Body of pancreas (tissue), 4 donors: ENCODE measurements around the gene WDR41. TPM values are rescaled to one million over a fixed set of nuclear protein-coding genes. Genes with fewer than 3 reads are reported as not detected.
"Not testable (repeated sequence)": the region's sequence is repeated elsewhere in the genome, so short reads cannot be mapped to it uniquely, and the experiment has no call there.

Experiments
- ATAC-seq: fragments of 150-250 bp; one replicate; pipeline ENCODE4 v1.9.1; 2016
- DNase-seq, 4 donors: peaks; one replicate each; pipeline ENCODE4 v3.0.0-alpha.2; 2019
- H3K27ac ChIP-seq, 4 donors: fragments of 200-600 bp; sonication (generic); 1 replicate in 3 of 4; 2 replicates in 1 of 4; pipeline versions ENCODE4 v1.5.1 to v1.6.1; 2016 to 2019; ENCODE audit warnings: mild to moderate bottlenecking in 1 of 4, mixed read lengths in 1 of 4, moderate library complexity in 1 of 4
- H3K27me3 ChIP-seq, 2 donors: fragments of 200-600 bp; sonication (generic); one replicate each; pipeline ENCODE4 v1.6.0; 2016; ENCODE audit warnings: mild to moderate bottlenecking in 1 of 2
- H3K36me3 ChIP-seq, 2 donors: fragments of 200-600 bp; sonication (generic); replicated peaks in 1 of 2; 2 replicates each; pipeline ENCODE4 v1.5.1; 2016; ENCODE audit warnings: low read depth in 2 of 2; ENCODE audit not compliant: insufficient read depth in 1 of 2
- H3K4me1 ChIP-seq: fragments of 200-600 bp; sonication (generic); one replicate; pipeline ENCODE4 v1.6.0; 2016
- H3K4me3 ChIP-seq, 2 donors: fragments of 200-600 bp; sonication (generic); 1 replicate in 1 of 2; 2 replicates in 1 of 2; pipeline ENCODE4 v1.5.1; 2016 to 2019
- H3K9me3 ChIP-seq, 3 donors: fragments of 200-600 bp; sonication (generic); 1 replicate in 2 of 3; 2 replicates in 1 of 3; pipeline ENCODE4 v1.5.1; 2016
- CTCF ChIP-seq, 7 experiments: fragments of 450-650 bp in 4 of 7; fragments of 200-600 bp in 3 of 7; sonication (generic) in 3 of 7; IDR thresholded peaks; one replicate each; pipeline ENCODE4 v1.5.1; 2016 to 2019; ENCODE audit warnings: antibody characterized with exemption in 7 of 7
- POLR2A ChIP-seq, 3 donors: fragments of 450-650 bp; IDR thresholded peaks; one replicate each; pipeline ENCODE4 v1.6.1; 2016; ENCODE audit warnings: antibody characterized with exemption in 3 of 3, mild to moderate bottlenecking in 2 of 3
- WGBS, 2 donors: methylation state at CpG; one replicate each; pipeline ENCODE4 v1.1.5; 2017; 5-methylcytosine and 5-hydroxymethylcytosine counted together
- intact Hi-C: fragments of 100-400 bp; cut with DNase I; formaldehyde crosslinking; loops from one replicate; pipeline ENCODE4 v1.15.1; 2023
- total RNA-seq, 2 donors: library from RNA; depleted of rRNA; stranded (reverse); fragments of >200 nt; gene quantifications; one replicate each; pipeline ENCODE4 v1.1.0, GENCODE V29; 2016

Gene WDR41
- total RNA-seq, 2 donors from 2014 or later, result 17.8 to 35.5 TPM

DNA sequence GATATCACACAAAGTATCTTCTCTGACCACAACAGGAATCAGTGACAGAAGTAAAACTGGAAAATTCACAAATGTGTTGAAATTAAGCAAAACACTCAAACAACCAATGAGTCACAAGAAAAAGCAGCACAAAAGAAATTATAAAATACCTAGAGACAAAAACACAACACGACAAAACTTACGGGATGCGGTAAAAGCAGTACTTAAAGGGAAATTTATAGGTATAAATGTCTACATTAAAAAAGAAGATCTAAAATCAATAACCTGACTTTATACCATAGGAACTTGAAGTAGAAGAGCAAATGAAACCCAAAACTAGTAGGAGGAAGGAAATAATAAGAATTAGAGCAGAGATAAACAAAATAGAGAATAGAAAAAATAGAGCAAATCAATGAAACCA, 2.8 kb upstream of the WDR41 start:
- 91 to 94% methylated on average over 3 of the region's 3 CpGs for WGBS, 2 donors
- Histone ChIP-seq H3K36me3 (no peaks in the 10 kb centered on the region), H3K27me3 (no peaks in the 10 kb centered on the region), H3K9me3 (no peaks in the 10 kb centered on the region), H3K4me1 (peaks cover 9% of the 10 kb centered on the region), H3K4me3 (no peak overlapping the region), H3K27ac (no peak overlapping the region)
- no peak for ATAC-seq
- intact Hi-C loops, result no loop called here
- TF ChIP-seq POLR2A (IDR thresholded peaks at IDR 0.05) (no peak), CTCF (IDR thresholded peaks at IDR 0.05) (no peak)
- no peak for DNase-seq

- DNase-seq, result no peak
- no peak for ATAC-seq
- 31 to 37% methylated on average over 4 of the region's 4 CpGs for WGBS, 2 donors
- Histone ChIP-seq H3K9me3 (no peaks in the 10 kb centered on the region), H3K27me3 (no peaks in the 10 kb centered on the region), H3K4me1 (peaks cover 10% of the 10 kb centered on the region), H3K4me3 (no peak overlapping the region), H3K27ac (peak overlapping the region; percentile 89 to 94 (median 94)), H3K36me3 (no peaks in the 10 kb centered on the region)
- intact Hi-C loops, result no loop called here
- TF ChIP-seq CTCF (IDR thresholded peaks at IDR 0.05) (peak in 1 of 7 experiments; percentile 1), POLR2A (IDR thresholded peaks at IDR 0.05) (no peak)
Measured at GRCh38 chr5:77492653-77493000, 511 bp upstream of the WDR41 start.

DNA sequence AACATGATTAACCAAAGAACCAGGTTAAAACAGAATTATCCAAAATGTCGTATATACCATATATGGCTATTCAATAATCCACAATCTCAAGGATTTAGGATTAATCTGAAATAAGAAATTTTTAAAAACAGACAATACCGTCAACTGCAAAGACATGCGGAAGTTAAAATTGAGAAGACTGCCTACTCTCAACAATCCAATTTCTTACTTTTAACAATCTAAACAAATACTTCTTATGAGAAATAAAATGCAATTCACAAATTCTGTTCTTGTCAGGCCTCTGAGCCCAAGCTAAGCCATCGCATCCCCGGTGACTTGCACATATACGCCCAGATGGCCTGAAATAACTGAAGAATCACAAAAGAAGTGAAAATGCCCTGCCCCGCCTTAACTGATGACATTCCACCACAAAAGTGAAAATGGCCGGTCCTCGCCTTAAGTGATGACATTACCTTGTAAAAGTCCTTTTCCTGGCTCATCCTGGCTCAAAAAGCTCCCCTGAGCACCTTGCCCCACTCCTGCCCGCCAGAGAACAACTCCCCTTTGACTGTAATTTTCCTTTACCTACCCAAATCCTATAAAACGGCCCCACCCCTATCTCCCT, 1.3 kb downstream of the WDR41 start:
- H3K36me3 ChIP-seq, H3K9me3 ChIP-seq, H3K27me3 ChIP-seq, ATAC-seq, intact Hi-C loops: not testable (repeated sequence)
- peak in 1 of 4 donors; percentile 8 for DNase-seq
- Histone ChIP-seq H3K27ac (peak overlapping the region in 3 of 4 donors; percentile 89 to 94 (median 94)), H3K4me1 (peaks cover 25% of the 10 kb centered on the region), H3K4me3 (peak overlapping the region in 1 of 2 donors; percentile 89)
- WGBS, 2 donors, result 18 to 20% methylated on average over 11 of the region's 11 CpGs

DNA sequence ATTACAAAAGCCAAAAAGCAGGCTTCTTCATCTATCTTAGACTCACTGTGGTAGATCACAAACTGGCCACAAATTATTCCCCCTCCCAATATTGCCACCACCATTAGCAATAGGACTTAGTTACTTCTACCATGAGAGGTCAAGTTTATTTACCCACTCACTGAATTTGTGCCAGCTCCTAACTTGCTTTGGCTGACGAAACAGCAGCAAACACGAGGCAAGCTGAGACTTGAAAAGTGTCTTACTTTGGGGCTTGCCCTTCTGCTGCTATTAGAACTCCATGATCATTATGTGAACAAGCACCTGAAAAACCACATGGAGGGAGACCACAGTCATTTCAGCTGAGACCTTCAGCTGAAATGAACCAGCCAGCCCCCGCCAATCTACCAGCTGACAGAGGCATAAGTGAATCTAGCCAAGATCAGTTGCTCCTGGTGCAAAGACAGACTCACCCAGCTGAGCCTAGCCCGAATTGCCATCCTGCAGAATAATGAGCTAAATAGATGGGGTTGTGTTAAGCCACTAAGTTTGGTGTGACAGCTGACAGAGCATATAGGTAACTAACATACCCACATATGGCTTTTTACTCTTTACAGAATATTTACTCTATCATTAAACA, 5.7 kb downstream of the WDR41 start:
- TF ChIP-seq POLR2A (IDR thresholded peaks at IDR 0.05) (no peak), CTCF (IDR thresholded peaks at IDR 0.05) (no peak)
- 40 to 59% methylated on average over 3 to 4 of the region's 4 CpGs for WGBS, 2 donors

GRCh38 chr5:77483682-77484081, 8.4 kb downstream of the WDR41 start:
- WGBS, 2 donors, result 87 to 95% methylated on average over 2 of the region's 2 CpGs
- ATAC-seq, result no peak
- H3K36me3 ChIP-seq, result no peaks in the 10 kb centered on the region
- no peaks in the 10 kb centered on the region for H3K27me3 ChIP-seq
- H3K27ac ChIP-seq, result no peak overlapping the region
- intact Hi-C loops, result no loop called here
- no peak for DNase-seq
- TF ChIP-seq POLR2A (IDR thresholded peaks at IDR 0.05) (no peak), CTCF (IDR thresholded peaks at IDR 0.05) (no peak)
- no peak overlapping the region for H3K4me3 ChIP-seq
- H3K4me1 ChIP-seq, result peaks cover 15% of the 10 kb centered on the region
- H3K9me3 ChIP-seq, result no peaks in the 10 kb centered on the region

More for the DNA sequence above, 5.7 kb downstream of the WDR41 start:
- ATAC-seq (peak; percentile 45), DNase-seq (peak; percentile 19 to 50 (median 44))
- Histone ChIP-seq H3K36me3 (no peaks in the 10 kb centered on the region), H3K9me3 (no peaks in the 10 kb centered on the region), H3K27me3 (no peaks in the 10 kb centered on the region), H3K4me1 (peaks cover 25% of the 10 kb centered on the region), H3K4me3 (no peak overlapping the region), H3K27ac (peak overlapping the region in 2 of 4 donors; percentile 25 to 43)
- intact Hi-C loops, result no loop called here

DNA sequence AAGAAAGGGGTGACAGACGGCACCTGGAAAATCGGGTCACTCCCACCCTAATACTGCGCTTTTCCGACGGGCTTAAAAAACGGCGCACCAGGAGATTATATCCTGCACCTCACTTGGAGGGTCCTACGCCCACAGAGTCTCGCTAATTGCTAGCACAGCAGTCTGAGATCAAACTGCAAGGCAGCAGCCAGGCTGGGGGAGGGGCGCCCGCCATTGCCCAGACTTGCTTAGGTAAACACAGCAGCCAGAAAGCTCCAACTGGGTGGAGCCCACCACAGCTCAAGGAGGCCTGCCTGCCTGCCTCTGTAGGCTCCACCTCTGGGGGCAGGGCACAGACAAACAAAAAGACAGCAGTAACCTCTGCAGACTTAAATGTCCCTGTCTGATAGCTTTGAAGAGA, 17.1 kb downstream of the WDR41 start:
- ATAC-seq, intact Hi-C loops, H3K4me1 ChIP-seq, H3K4me3 ChIP-seq, H3K9me3 ChIP-seq, H3K27ac ChIP-seq, H3K27me3 ChIP-seq, DNase-seq, H3K36me3 ChIP-seq: not testable (repeated sequence)
- 97 to 98% methylated on average over 11 of the region's 11 CpGs for WGBS, 2 donors

DNA sequence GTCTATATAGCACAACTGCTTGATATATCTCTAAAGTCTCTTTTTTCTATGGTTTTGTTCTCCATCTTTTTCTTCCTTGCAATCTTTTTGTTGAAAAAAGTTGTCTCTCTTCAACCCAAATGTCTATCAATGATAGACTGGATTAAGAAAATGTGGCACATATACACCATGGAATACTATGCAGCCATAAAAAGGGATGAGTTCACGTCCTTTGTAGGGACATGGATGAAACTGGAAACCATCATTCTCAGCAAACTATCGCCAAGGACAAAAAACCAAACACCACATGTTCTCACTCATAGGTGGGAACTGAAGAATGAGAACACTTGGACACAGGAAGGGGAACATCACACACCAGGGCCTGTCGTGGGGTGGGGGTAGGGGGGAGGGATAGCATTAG, 23.2 kb downstream of the WDR41 start:
- ATAC-seq, H3K36me3 ChIP-seq, intact Hi-C loops, H3K9me3 ChIP-seq, H3K4me3 ChIP-seq, H3K27me3 ChIP-seq, H3K27ac ChIP-seq, DNase-seq, H3K4me1 ChIP-seq: not testable (repeated sequence)
- whole genome bisulfite sequencing, 2 donors, result 98 to 99% methylated on average over 3 of the region's 3 CpGs
